WTC11 (cell line): ENCODE results near the gene TNIP3.

Experiments used
- NFE2L1 ChIP-seq: sonication (generic); formaldehyde crosslinking; IDR thresholded peaks from 2 replicates; pipeline ENCODE4 v1.8.1; 2023; ENCODE audit warnings: missing genetic modification reagents
- TF ChIP-seq, protein P1 (sequence below): sonication (generic); formaldehyde crosslinking; IDR thresholded peaks from 2 replicates; pipeline ENCODE4 v1.8.0; 2022; ENCODE audit warnings: mild to moderate bottlenecking, missing genetic modification reagents
- TF ChIP-seq, protein P2 (sequence below): fragments of 200-600 bp; IDR thresholded peaks from 2 replicates; pipeline ENCODE4 v1.8.0; 2022; ENCODE audit warnings: antibody characterized with exemption

DNA sequence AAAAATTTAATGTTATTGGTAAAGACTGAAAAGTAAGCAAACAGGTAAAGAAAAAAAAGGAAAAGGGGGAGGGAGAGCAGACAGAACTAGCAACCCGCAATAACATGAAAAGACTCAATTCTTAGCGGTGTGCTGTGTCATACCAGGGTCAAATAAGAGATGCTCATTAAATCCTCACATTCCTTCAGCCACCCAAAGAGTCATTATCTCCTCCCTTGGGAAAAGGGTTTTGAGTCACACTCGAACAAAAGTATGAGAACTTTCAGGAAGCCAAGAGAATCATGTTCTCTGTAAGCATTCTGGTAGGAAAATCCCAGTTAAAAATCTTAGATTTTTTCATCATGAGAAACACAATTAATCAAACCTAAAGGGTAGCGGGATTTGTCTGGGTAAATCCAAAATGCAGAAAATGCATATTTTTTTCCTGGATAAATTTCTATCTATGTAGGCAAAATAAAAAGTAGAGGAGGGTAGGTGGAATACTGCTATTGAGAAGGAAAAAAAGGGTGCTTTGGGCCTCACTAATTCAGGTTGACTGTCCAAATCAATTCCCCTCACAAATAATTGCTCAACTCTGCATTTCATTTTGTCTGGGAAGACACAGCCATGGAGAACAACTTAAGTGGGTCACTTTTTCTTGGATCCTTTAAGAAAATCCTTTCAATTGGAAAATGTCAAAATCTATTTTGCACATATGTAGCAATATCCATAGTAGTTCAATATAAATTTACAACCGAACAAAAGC, 23.2 kb downstream of the TNIP3 start:
- TF ChIP-seq, protein P1, sequence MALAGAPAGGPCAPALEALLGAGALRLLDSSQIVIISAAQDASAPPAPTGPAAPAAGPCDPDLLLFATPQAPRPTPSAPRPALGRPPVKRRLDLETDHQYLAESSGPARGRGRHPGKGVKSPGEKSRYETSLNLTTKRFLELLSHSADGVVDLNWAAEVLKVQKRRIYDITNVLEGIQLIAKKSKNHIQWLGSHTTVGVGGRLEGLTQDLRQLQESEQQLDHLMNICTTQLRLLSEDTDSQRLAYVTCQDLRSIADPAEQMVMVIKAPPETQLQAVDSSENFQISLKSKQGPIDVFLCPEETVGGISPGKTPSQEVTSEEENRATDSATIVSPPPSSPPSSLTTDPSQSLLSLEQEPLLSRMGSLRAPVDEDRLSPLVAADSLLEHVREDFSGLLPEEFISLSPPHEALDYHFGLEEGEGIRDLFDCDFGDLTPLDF: no peak
- TF ChIP-seq, protein P2, sequence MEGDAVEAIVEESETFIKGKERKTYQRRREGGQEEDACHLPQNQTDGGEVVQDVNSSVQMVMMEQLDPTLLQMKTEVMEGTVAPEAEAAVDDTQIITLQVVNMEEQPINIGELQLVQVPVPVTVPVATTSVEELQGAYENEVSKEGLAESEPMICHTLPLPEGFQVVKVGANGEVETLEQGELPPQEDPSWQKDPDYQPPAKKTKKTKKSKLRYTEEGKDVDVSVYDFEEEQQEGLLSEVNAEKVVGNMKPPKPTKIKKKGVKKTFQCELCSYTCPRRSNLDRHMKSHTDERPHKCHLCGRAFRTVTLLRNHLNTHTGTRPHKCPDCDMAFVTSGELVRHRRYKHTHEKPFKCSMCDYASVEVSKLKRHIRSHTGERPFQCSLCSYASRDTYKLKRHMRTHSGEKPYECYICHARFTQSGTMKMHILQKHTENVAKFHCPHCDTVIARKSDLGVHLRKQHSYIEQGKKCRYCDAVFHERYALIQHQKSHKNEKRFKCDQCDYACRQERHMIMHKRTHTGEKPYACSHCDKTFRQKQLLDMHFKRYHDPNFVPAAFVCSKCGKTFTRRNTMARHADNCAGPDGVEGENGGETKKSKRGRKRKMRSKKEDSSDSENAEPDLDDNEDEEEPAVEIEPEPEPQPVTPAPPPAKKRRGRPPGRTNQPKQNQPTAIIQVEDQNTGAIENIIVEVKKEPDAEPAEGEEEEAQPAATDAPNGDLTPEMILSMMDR: no peak
- TF ChIP-seq NFE2L1 (CRISPR knock-in tag): no peak
